Left ventricle myocardium inferior (tissue), 1 donor: Measurements from ENCODE around the gene TSPAN4. TPM values are rescaled to one million over a fixed set of nuclear protein-coding genes. Genes with fewer than 3 reads are reported as not detected.

ENCODE experiments used
- DNase-seq: peaks from one replicate; pipeline ENCODE4 v3.0.0-alpha.2; 2020
- H3K27ac ChIP-seq: fragments of 200-600 bp; replicated peaks from 2 replicates; pipeline ENCODE4 v1.8.0; 2021
- H3K27me3 ChIP-seq: fragments of 200-600 bp; 2 replicates; pipeline ENCODE4 v1.8.0; 2021; ENCODE audit warnings: low read depth
- H3K36me3 ChIP-seq: fragments of 200-600 bp; 2 replicates; pipeline ENCODE4 v1.8.0; 2021
- H3K4me1 ChIP-seq: fragments of 200-600 bp; 2 replicates; pipeline ENCODE4 v1.8.0; 2021
- H3K4me3 ChIP-seq: fragments of 200-600 bp; 2 replicates; pipeline ENCODE4 v1.8.0; 2021; ENCODE audit warnings: mild to moderate bottlenecking, moderate library complexity
- H3K9me3 ChIP-seq: fragments of 200-600 bp; replicated peaks from 2 replicates; pipeline ENCODE4 v1.8.0; 2021
- intact Hi-C: fragments of 100-400 bp; cut with micrococcal nuclease; formaldehyde crosslinking; loops from one replicate; pipeline ENCODE4 v1.11.0; 2022
- total RNA-seq: library from RNA; stranded (reverse); fragmentation: NEBNext Ultra II Directional; extraction: Animal tissue kit (Norgen Biotek cat#: 25700); gene quantifications from one replicate; pipeline ENCODE4 v1.2.1, GENCODE V29; 2021
- TF ChIP-seq, protein P1 (sequence below): fragments of 200-600 bp; IDR thresholded peaks from 2 replicates; pipeline ENCODE4 v1.8.0; 2021; ENCODE audit warnings: antibody characterized with exemption, mild to moderate bottlenecking, borderline replicate concordance
- donor health status: DM: no; HTN: yes; CAD: no; lungs with severe emphysema.

TSPAN4 gene
- total RNA-seq, 1 donor from 2014 or later = 33.0 TPM

DNA sequence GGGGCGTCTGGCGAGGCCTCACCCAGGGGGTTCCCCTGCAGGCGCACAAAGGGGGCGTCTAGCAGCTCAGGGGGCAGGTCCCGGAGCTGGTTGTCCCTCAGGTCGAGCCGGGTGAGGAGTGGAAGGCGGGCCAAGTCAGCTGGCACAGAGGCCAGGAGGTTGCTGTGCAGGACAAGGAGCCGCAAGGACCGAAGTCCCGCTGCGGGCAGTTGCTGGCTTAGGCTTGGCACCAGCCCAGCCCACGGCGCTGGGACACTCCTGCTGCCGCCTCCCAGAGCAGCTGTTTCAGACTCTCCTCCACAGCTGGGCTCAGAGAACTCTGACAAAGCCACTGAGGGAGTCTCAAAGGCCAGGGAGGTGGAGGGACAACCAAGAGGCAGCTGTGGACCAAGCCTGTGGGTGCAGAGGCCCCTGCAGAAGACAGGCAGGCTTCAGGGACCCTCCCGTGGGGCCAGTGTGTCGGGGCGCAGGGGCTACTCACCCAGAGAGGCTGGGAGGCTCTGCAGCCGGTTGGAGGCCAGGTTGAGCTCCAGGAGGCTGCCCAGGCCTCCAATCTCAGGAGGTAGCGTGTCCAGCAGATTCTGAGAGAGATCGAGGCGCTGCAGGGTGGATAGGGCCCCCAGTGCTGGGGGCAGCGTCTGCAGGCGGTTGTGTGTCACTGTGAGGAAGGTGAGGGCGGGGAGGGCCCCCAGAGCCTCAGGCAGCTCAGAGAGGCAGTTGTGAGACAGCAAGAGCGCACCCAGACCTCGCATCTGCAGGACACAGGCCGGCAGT lies 39.8 kb upstream of the TSPAN4 start:
- Histone ChIP-seq H3K27ac (no peak overlapping the region), H3K27me3 (no peaks in the 10 kb centered on the region), H3K9me3 (no peaks in the 10 kb centered on the region), H3K4me3 (no peak overlapping the region), H3K4me1 (peaks cover 44% of the 10 kb centered on the region), H3K36me3 (peaks cover 36% of the 10 kb centered on the region)
- TF ChIP-seq, protein P1, sequence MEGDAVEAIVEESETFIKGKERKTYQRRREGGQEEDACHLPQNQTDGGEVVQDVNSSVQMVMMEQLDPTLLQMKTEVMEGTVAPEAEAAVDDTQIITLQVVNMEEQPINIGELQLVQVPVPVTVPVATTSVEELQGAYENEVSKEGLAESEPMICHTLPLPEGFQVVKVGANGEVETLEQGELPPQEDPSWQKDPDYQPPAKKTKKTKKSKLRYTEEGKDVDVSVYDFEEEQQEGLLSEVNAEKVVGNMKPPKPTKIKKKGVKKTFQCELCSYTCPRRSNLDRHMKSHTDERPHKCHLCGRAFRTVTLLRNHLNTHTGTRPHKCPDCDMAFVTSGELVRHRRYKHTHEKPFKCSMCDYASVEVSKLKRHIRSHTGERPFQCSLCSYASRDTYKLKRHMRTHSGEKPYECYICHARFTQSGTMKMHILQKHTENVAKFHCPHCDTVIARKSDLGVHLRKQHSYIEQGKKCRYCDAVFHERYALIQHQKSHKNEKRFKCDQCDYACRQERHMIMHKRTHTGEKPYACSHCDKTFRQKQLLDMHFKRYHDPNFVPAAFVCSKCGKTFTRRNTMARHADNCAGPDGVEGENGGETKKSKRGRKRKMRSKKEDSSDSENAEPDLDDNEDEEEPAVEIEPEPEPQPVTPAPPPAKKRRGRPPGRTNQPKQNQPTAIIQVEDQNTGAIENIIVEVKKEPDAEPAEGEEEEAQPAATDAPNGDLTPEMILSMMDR = no peak
- no peak for DNase-seq
- intact Hi-C loops = no loop called here

GRCh38 chr11:803467-803742 lies 39.2 kb upstream of the TSPAN4 start:
- H3K36me3 ChIP-seq = peaks cover 36% of the 10 kb centered on the region
- H3K27me3 ChIP-seq = no peaks in the 10 kb centered on the region
- no peak overlapping the region for H3K4me3 ChIP-seq
- no peak for DNase-seq
- TF ChIP-seq, protein P1 = no peak
- no peak overlapping the region for H3K27ac ChIP-seq
- no peaks in the 10 kb centered on the region for H3K9me3 ChIP-seq
- H3K4me1 ChIP-seq = peaks cover 46% of the 10 kb centered on the region
- intact Hi-C loops = no loop called here

DNA sequence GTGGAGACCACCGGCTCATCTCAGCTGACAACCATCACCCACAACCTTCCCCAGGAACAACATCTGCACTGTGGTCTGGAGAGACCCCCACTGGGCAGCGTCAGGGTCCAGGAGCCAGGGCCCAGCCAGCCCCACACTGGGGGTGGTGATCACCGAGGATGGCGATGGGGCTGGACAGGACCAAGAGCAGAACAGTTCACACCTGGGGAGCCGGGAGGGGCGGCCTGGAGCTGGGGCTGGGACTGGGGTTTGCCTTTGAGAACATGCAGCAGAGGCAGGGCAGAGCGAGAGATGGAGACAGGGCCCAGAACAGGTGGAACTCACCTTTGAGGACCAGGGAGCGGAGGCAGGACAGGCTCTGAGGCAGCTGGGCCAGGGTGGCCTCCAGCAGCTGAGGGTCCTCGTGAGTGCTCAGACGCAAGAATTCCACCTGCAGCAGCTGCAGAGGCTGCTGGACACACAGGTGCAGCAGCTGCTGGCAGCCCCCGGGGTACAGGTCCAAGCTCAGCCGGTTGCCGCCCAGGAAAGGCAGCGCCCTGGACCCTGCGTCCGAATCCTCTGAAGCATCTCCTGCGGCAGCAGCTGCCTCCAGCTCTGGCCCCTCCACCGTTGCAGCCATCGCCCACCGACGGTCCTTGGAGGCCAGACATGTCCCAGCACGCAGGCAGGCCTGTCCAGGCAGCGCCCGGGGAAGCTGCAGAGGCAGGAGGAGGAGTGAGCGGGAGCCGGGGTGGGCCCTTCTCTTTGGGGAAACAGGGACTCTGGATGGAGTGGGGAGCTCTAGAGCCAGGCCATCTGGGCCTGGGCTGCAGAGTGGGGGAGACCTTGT lies 38.7 kb upstream of the TSPAN4 start:
- intact Hi-C loops = no loop called here
- H3K36me3 ChIP-seq = peaks cover 36% of the 10 kb centered on the region
- no peaks in the 10 kb centered on the region for H3K9me3 ChIP-seq
- H3K27ac ChIP-seq = peak overlapping the region; percentile 97
- no peak for DNase-seq
- no peaks in the 10 kb centered on the region for H3K27me3 ChIP-seq
- H3K4me3 ChIP-seq = peak overlapping the region; percentile 77
- peaks cover 48% of the 10 kb centered on the region for H3K4me1 ChIP-seq
- TF ChIP-seq, protein P1 = no peak

DNA sequence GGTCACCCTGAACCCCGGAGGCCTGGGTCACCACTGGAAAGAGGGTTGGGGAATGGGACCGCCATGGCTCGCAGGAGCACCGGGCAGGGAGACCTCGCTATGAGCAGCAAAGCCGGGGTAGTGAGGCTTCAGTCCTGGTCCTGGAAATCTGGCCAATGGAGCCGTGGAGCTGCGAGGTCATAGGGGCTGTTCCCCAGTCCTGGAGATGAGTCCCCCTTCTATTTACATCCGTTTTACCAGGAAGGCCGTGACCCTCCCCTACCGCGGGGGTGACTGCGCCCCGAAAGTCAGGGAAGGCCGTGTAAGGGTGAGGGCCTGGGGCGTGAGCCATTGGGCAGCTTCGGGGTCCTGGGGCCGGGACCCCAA lies 38.1 kb upstream of the TSPAN4 start:
- H3K27ac ChIP-seq = peak overlapping the region; percentile 97
- peaks cover 52% of the 10 kb centered on the region for H3K4me1 ChIP-seq
- intact Hi-C loops = no loop called here
- peak overlapping the region; percentile 77 for H3K4me3 ChIP-seq
- TF ChIP-seq, protein P1 = no peak
- no peaks in the 10 kb centered on the region for H3K9me3 ChIP-seq
- H3K27me3 ChIP-seq = no peaks in the 10 kb centered on the region
- H3K36me3 ChIP-seq = peaks cover 34% of the 10 kb centered on the region
- no peak for DNase-seq

- Histone ChIP-seq H3K27ac (peak overlapping the region; percentile 98), H3K27me3 (no peaks in the 10 kb centered on the region), H3K4me3 (peak overlapping the region; percentile 99), H3K9me3 (no peaks in the 10 kb centered on the region), H3K4me1 (peaks cover 62% of the 10 kb centered on the region), H3K36me3 (peaks cover 25% of the 10 kb centered on the region)
- intact Hi-C loops = no loop called here
- DNase-seq = no peak
- TF ChIP-seq, protein P1 = no peak
These were observed 34.0 kb upstream of the TSPAN4 start for GRCh38 chr11:808427-809286.
